Measurements from ENCODE around the gene SUPT6H.

SUPT6H gene

GRCh38 chr17:28737770-28738679, 76.0 kb downstream of the SUPT6H start:
- no peak for DNase-seq (ENCODE audit: low spot score)

DNA sequence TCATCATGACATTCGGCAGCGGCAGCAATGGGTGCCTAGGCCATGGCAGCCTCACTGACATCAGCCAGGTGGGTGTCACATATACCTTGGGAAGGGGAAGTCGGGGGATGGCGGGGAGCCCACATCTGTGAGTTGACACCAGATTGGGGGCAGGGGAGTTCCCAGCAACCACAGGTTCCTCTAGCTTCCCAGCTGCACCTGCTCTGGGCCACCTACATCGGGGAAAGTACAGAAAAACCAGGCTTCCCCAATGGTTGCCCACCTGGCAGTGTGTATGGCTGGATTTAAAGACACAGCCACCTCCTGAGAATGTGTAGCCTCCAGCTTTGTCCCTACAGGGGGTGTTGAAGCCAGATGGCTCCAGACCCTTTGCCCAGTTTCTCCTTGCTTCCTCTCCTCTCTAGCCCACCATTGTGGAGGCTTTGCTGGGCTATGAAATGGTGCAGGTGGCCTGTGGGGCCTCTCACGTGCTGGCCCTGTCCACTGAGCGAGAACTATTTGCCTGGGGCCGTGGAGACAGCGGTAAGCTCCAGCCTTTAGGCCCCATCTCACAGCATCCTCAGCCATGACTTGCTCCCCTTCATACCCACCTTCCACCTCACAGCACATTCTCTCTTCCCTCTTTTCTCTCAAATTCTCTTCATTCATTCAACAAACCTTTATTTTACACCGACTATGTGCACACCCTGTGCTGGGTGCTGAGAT, 76.8 kb downstream of the SUPT6H start:
- no peak for DNase-seq (ENCODE audit: low spot score)

GRCh38 chr17:28740406-28741357, 78.7 kb downstream of the SUPT6H start:
- no peak for DNase-seq (ENCODE audit: low spot score)

- no peak for DNase-seq (ENCODE audit: low spot score)
These were observed 79.6 kb downstream of the SUPT6H start for GRCh38 chr17:28741358-28742349.

DNA sequence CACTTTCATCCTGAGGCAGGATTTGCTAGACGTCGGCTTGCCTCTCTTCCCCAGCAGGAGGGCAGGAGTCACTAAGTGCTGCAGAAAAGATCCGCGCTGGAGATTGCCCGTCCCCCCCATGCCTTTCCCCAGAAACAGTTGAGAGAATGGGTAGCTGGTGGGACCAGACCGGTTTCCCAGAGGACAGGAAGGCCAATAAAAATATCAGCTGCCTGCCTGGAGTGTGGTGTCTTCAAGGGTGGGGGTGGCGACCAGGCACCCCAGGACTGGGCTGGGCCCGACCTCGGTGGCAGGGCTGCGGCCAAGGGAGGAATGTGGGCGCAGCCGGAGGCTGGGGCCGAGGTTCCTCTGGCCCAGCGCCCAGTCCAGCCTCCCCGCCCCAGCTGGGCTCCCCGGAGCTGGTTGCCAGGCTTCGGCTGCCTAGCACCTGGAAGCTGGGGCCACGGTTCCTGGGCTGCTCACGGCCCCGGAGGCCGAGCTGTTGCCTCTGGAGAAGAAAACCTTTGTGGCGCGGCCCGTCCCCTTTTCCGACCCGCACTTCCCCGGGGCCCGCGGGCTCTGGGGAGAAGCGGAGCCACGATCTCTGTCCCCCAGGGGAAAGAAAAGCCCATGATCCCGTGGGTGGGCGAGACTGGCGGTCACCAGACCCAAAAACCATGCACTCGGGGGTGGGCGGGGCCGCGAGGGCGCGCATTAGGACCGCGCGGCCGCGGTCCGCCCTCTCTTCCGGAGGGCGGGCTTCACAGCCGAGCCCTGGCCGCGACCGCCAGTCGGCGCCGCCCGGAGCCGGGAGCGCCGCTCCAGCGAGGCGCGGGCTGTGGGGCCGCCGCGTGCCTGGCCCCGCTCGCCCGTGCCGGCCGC, 81.5 kb downstream of the SUPT6H start, which contains the start of gene TRAF4:
TSS of gene TRAF4 (plus strand) at position 769 of the 861 bp plus-strand sequence. CDS start 102 bp downstream, outside the sequence.
- peak; percentile 97 for DNase-seq (ENCODE audit: low spot score)

GRCh38 chr17:28744104-28744971, 82.3 kb downstream of the SUPT6H start:
- DNase-seq (ENCODE audit: low spot score) = no peak

GRCh38 chr17:28744972-28745785, 83.2 kb downstream of the SUPT6H start:
- no peak for DNase-seq (ENCODE audit: low spot score)

GRCh38 chr17:28745786-28746411, 83.9 kb downstream of the SUPT6H start:
- no peak for DNase-seq (ENCODE audit: low spot score)

DNA sequence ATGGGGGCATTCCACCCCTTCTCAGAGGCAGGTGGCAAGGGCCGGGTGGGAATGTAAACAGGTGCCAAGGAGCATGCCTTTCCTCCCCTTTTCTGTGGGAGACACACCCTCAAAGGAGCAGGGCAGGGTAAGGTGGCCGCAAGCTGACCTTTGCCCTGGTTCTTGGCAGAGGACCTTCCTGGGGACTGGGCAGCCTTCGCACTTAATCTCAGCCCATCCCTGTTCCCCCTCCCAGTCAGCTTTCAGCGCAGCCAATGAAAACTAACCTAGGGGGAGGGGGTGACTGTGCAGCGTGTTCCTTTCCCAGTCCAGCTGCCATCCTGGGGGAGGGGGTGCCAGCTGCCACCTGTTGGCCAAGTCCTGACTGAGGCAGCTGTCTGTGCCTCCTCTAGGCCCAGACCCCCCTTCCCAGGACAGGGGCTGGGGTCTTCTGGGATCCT, 84.6 kb downstream of the SUPT6H start:
- DNase-seq (ENCODE audit: low spot score) = no peak

DNA sequence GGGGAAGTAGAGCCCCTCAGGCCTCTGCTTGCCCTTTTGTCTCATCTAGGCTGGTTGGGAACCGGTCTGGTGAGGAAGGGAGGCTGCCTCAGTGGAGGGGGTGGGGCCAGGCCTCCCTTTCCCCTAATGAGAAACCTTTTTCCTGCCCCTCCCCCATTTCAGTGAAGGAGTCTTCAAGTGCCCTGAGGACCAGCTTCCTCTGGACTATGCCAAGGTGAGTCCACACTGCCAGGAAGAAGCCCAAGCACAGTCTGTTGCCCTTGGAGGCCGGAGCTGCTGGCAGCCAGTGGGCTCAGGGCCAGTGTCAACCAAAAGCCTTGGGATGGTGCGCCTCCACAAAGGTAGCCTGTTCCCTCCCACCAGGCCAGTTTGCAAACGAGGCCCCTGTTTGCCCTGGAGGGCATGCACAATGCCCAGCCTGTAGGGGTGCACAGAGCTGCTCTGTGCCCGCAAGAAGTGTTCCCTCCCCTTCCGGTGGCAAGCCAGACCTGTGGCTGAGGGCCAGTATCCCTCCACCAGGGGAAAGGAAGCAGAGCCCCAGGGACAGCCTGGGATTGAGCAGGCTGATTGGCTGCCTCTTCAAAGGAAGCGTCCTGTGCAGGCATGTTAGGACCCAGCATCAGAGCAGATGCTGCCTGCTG, 85.2 kb downstream of the SUPT6H start:
- DNase-seq (ENCODE audit: low spot score) = no peak

DNA sequence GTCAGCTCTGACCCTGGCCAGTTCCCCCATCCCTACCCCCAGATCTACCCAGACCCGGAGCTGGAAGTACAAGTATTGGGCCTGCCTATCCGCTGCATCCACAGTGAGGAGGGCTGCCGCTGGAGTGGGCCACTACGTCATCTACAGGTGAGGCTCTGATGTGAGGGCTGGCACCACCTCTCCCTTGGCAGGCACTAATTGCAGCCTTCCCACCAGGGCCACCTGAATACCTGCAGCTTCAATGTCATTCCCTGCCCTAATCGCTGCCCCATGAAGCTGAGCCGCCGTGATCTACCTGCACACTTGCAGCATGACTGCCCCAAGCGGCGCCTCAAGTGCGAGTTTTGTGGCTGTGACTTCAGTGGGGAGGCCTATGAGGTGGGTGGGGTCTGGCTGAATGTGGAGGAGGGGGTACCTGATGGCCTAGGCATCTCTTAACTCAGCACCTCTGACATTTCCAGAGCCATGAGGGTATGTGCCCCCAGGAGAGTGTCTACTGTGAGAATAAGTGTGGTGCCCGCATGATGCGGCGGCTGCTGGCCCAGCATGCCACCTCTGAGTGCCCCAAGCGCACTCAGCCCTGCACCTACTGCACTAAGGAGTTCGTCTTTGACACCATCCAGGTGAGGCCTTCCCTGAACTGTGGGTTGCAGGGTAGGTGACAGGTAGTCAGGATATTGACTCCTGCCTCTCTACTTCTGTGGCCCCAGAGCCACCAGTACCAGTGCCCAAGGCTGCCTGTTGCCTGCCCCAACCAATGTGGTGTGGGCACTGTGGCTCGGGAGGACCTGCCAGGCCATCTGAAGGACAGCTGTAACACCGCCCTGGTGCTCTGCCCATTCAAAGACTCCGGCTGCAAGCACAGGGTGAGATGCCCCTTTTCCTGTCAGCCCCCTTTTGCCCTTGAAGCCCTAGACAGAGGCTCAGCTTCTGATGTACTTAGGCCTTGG, 86.1 kb downstream of the SUPT6H start:
- DNase-seq (ENCODE audit: low spot score) = no peak

GRCh38 chr17:28748852-28749515, 87.0 kb downstream of the SUPT6H start:
- DNase-seq (ENCODE audit: low spot score) = no peak

DNA sequence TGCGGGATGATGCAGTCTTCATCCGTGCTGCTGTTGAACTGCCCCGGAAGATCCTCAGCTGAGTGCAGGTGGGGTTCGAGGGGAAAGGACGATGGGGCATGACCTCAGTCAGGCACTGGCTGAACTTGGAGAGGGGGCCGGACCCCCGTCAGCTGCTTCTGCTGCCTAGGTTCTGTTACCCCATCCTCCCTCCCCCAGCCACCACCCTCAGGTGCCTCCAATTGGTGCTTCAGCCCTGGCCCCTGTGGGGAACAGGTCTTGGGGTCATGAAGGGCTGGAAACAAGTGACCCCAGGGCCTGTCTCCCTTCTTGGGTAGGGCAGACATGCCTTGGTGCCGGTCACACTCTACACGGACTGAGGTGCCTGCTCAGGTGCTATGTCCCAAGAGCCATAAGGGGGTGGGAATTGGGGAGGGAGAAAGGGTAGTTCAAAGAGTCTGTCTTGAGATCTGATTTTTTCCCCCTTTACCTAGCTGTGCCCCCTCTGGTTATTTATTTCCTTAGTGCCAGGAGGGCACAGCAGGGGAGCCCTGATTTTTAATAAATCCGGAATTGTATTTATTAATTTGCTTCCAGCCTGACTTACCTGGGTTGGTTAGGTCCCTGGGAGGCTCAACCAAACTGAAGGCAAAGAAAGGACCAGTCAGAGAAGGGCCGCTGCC, 87.6 kb downstream of the SUPT6H start:
- DNase-seq (ENCODE audit: low spot score) = no peak
